ENCODE results near the gene DST.

DNA sequence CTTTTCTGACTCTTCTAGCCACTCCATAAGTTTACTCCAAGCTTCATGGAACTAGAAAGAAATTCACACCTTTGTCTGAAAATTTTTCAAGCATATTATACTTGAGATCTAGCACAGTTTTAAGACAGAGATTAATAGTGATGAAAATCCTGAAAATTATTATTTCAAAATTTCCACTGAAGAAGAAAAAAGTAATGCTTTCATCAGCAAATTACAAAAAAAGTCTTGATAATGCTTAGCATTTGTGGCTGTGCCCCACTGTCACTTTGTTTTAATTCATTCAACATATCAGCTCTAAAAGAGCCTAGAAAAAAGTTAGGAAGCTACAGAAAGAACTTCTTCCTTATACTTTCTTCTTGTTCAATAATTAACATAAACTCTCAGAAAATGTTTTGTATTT is 153.1 kb downstream of the DST start:
- TF ChIP-seq POLR2AphosphoS5 (IDR thresholded peaks at IDR 0.05) (no peak), CTCF (IDR thresholded peaks at IDR 0.05) (no peak), EP300 (IDR thresholded peaks at IDR 0.05) (no peak)

All from esophagus muscularis mucosa (tissue), 4 donors.